Endothelial cell of umbilical vein (primary cell): ENCODE results near the gene ACTL8.

Source experiments
- CTCF ChIP-seq, 2 donors: IDR thresholded peaks; 1 replicate in 1 of 2; 2 replicates in 1 of 2; pipeline ENCODE4 v1.5.1; 2011; ENCODE audit warnings: low read length in 2 of 2, mild to moderate bottlenecking in 2 of 2, moderate library complexity in 2 of 2, control low read depth in 1 of 2, inconsistent platforms in 1 of 2, low read depth in 1 of 2; ENCODE audit not compliant: insufficient read depth in 1 of 2; ENCODE audit errors: extremely low read depth in 1 of 2
- EZH2 ChIP-seq: IDR thresholded peaks from 2 replicates; pipeline ENCODE4 v1.6.1; 2012; ENCODE audit warnings: borderline replicate concordance, low read depth, mild to moderate bottlenecking, moderate library complexity, low read length, inconsistent platforms; ENCODE audit not compliant: severe bottlenecking
- FOS ChIP-seq: IDR thresholded peaks from 2 replicates; pipeline ENCODE4 v1.6.1; 2011; ENCODE audit warnings: mild to moderate bottlenecking, low read length, moderate library complexity, borderline replicate concordance; ENCODE audit not compliant: insufficient read depth
- GATA2 ChIP-seq: IDR thresholded peaks from 2 replicates; pipeline ENCODE4 v1.7.0; 2011; ENCODE audit warnings: low read depth, mild to moderate bottlenecking, moderate library complexity, mixed read lengths, low read length; ENCODE audit not compliant: insufficient read length, insufficient read depth
- JUN ChIP-seq: IDR thresholded peaks from 2 replicates; pipeline ENCODE4 v1.6.1; 2011; ENCODE audit warnings: borderline replicate concordance, low read depth; ENCODE audit not compliant: insufficient read length, insufficient read depth
- MAX ChIP-seq: IDR thresholded peaks from 2 replicates; pipeline ENCODE4 v1.6.1; 2011; ENCODE audit not compliant: insufficient read depth, insufficient read length
- POLR2A ChIP-seq: IDR thresholded peaks from 2 replicates; pipeline ENCODE4 v1.6.1; 2012; ENCODE audit warnings: low read depth, mild to moderate bottlenecking, control low read depth, low read length
- POLR2AphosphoS5 ChIP-seq: IDR thresholded peaks from 2 replicates; pipeline ENCODE4 v1.6.1; 2012; ENCODE audit warnings: low read depth, mild to moderate bottlenecking, control low read depth, low read length, moderate library complexity; ENCODE audit not compliant: insufficient read depth

- TF ChIP-seq CTCF (IDR thresholded peaks at IDR 0.05; ENCODE audit: extremely low read depth in 1 of 2, insufficient read depth in 1 of 2, low read depth in 1 of 2, low read length in 2 of 2) (no peak), MAX (no peak), POLR2A (no peak), POLR2AphosphoS5 (no peak), FOS (no peak), EZH2 (no peak), GATA2 (no peak), JUN (no peak)
These were observed 45.2 kb upstream of the ACTL8 start for GRCh38 chr1:17709981-17710380.
